Muscle of back (tissue), 11 donors: ENCODE data around the gene SCUBE1. TPM values are rescaled to one million over a fixed set of nuclear protein-coding genes. Genes with fewer than 3 reads are reported as not detected.
A peak's percentile ranks its signal among the peaks of the same experiment; 100 is the strongest.

Experiments used
- DNase-seq, 3 donors: peaks; one replicate each; pipeline versions ENCODE4 v3.0.0 to v3.0.0-alpha.2; 2013
- polyA plus RNA-seq, 10 donors: library from polyadenylated mRNA; unstranded; fragments of 120-200 nt; gene quantifications; one replicate each; pipeline ENCODE4 v1.2.1, GENCODE V29; 2013; ENCODE audit not compliant: insufficient read length in 10 of 10

Gene SCUBE1
- polyA plus RNA-seq, 10 donors: 0.20 to 1.1 (median 0.49) TPM

- no peak for DNase-seq
Measured at GRCh38 chr22:43327157-43327438, 16.1 kb downstream of the SCUBE1 start.

DNA sequence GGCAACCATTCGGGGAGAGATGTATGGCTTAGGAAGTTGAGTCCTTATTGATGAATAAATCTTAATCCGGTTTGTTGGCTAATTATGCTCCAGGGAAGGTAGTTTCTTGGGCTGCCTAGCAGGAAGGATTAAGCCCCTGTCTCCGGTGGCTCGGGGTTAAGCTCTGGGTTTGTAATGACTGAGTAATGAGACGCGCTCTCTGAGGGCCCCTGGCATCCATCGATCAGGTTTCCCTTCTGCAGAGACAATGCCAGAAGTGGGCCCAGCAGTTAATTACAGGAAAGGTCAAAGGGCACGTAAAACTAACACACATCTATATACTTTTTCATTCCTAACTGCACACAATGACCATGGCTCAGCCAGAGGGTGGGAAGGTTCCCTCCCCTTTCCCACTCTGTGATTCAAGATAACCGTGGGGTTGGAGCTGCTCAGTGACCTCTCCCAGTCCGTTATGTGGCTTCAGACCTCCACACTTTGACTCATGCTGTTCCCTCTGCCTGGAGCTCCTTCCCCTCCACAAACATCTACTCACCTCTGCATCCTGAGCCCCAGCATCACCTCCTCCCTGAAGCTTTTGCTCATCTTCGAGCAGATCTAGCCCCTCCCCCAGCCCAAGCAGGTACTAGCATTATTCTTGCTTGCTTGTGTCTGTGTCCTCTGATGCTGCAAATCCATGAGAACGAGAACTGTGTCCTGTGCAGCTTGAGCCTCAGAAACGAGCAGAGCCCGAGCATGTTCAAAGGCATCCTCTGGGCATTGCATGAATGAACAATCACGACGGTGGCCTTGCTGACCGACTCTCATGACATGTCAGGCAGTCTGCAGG lies 16.6 kb downstream of the SCUBE1 start:
- DNase-seq: no peak

DNA sequence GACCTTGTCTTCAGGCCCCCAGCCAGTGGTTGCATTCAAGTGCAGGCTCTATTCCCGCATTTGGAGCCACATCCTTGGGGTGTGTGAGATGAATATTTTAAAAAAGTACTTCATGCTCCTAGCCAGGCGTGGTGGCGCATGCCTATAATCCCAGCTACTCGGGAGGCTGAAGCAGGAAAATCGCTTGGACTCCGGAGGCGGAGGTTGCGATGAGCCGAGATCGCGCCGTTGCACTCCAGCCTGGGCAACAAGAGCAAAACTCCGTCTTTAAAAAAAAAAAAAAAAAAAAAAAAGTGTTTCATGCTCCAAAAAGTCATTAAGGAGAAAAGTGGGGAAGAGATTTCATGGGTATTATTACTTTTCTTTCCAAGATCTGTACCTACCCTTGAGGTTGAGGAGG lies 18.0 kb downstream of the SCUBE1 start:
- DNase-seq: no peak

DNA sequence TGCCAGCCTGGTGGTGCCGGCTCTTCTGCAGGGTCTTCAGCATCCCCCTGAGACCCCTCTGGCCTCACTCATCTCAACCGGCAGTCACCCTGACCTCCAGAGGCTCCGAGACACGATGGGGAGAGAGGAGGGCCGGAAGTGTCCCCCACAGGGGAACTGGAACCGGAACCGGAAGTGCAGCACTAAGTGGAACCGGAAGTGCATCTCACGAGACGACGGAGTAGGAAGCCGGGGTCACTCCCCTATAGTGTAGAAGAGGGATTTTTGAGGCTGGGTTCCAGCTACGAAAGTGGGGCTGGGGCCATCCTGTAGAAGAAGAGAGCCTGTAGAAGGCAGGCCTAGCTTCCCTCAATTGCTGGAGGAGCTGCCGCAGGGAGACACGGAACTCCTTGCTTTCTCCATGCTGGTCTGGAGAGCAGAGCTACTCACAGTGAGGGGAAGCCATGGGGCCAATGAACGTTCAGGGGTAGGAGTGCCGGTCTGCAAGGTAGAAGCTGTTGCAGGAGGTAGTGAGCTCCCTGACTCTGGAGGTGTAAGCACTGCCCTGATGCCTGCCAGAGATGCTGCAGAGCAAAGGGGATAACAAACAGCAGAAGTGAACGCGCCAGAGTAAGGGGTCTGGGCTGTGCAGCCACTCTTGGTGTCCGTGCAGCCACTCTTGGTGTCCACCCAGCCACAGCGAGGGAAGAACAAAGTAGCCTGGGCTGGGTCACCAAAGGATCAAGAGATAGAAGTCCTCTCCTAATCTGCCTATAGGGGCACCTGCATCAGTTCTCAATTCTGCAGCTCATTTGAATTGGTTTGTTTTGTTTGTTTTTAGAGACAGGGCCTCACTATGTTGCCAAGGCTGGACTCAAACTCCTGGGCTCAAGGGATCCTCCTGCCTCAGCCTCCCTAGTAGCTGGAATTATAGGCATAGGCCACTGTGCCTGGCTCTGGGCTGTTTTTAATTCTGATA lies 21.9 kb downstream of the SCUBE1 start:
- no peak for DNase-seq

DNA sequence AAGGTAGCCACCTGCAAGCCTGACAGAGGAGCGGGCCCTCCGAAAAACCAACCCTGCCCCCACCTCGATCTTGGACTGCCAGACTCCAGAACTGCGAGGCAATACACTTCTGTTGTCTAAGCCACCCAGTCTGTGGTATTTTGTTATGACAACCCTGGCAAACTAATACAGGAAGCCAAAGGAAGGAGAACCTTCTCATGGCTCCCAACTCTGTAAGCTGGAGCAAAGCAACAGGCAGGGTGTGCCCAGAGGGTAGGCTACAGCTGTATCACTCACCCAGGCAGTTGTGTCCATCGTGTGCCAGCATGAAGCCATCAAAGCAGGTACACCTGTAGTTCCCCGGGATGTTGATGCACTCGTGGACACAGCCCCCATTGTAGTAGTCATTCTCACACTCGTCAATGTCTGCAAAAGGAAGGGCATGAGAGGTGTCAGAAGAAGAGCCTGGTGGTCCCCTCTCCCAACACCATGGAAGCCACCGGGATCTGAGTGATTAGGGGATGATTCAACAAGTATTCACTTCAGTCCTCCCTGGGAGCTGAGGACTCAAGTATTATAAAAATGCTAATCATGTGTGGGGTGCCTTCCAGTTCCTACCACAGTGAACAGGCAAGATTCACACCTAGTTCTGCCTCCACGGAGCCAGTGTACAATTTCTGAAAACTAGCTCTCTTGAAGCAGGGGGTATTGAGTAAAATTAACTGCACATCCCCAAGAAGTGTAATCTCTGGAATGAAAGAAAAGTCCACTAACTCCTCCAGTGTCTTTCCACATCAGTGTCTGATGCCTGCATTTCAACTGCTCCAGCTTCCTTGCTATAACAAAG lies 23.3 kb downstream of the SCUBE1 start:
- no peak for DNase-seq

- DNase-seq: no peak
Measured at GRCh38 chr22:43317239-43317638, 25.9 kb downstream of the SCUBE1 start.

DNA sequence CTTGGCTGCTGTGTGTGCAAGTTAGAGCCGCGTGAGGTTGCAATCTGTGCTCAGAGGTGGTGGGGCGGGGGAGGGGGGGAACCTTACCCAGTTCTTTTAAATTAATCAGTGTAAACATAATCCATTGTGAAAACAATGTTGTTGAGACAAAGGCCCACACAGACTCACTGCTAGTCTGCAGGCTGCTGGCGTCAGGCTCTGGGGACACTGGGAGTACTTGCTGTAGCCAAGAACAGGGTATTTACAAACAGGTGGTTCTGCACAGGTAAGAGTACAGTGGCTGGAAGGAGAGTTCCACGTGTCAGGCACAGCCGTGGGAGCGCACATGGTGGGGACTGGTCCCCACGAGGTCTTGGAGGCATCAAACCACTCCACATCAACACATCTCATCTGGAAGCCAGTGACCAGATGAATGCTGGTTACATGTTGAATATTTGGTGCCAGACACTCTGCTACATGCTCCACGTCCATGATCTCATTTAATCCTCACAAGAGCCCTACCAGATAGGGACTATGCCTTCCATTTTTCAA lies 27.4 kb downstream of the SCUBE1 start:
- DNase-seq: no peak

- no peak for DNase-seq
Measured at GRCh38 chr22:43314611-43315010, 28.6 kb downstream of the SCUBE1 start.

- DNase-seq: no peak
Measured at GRCh38 chr22:43313890-43314474, 29.2 kb downstream of the SCUBE1 start.

- peak in 2 of 3 donors; percentile 48 to 78 for DNase-seq
Measured at GRCh38 chr22:43313244-43313889, 29.8 kb downstream of the SCUBE1 start.

DNA sequence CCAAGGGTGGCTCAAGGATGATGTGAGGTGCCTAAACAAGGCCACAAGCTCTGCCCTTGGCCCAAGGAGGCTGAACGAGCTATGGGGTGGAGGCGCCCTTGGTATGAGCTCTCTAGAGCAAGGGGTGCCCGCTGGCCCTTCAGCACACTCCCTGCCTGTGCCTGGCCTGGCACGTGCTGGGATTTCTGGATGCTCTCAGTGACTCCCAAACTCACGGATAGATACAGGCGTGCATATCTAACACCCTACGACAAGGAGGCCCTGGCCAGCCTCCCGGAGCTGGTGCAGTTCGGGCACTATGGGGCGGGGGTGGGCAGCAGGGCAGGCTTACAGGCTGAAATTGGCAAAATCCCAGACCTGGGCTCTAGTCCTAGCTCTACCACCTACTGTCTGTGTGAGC lies 30.6 kb downstream of the SCUBE1 start:
- no peak for DNase-seq

GRCh38 chr22:43310798-43311197 lies 32.4 kb downstream of the SCUBE1 start:
- no peak for DNase-seq

DNA sequence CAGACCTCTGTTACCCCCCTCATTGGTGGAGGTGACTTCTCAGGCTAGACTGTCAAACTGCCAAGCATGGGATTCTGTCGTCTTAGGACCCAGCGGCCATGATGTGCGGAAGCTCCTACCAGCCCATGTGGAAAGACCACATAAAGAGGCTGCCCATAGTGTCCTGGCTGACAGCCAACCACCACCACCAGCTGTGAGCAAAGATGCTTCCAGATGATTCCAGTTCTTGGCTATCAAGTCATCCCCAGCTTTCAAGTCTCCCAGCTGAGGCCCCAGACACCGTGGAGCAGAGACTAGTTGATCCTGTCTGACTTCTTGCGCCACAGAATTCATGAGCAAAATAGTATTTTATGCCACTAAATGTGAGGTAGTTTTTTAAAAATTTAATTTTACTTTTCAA lies 32.9 kb downstream of the SCUBE1 start:
- DNase-seq: no peak

DNA sequence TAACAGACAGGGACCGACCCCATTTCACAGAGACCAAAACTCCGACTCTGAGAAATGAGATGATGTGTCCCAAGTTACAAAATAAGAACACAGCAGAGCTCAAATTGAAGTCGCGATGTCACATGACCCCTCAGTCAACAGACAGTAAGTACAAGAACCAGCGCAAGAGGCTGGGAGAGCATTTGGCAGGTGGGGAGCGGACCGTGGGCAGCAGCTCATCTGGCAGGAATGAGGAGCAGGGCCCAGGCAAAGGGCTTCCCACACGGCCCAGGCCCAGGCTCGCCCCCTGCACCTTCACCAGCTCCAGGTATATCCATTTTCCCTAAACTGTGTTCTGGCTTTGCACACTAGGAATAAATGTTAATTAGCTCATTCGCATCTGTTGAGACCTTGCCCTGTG lies 34.3 kb downstream of the SCUBE1 start:
- DNase-seq: no peak

- DNase-seq: peak in 1 of 3 donors; percentile 59
Measured at GRCh38 chr22:43308060-43308830, 34.9 kb downstream of the SCUBE1 start.

GRCh38 chr22:43305806-43306205 lies 37.4 kb downstream of the SCUBE1 start:
- DNase-seq: no peak

GRCh38 chr22:43304831-43305590 lies 38.2 kb downstream of the SCUBE1 start:
- no peak for DNase-seq

GRCh38 chr22:43303751-43304150 lies 39.4 kb downstream of the SCUBE1 start:
- DNase-seq: no peak

DNA sequence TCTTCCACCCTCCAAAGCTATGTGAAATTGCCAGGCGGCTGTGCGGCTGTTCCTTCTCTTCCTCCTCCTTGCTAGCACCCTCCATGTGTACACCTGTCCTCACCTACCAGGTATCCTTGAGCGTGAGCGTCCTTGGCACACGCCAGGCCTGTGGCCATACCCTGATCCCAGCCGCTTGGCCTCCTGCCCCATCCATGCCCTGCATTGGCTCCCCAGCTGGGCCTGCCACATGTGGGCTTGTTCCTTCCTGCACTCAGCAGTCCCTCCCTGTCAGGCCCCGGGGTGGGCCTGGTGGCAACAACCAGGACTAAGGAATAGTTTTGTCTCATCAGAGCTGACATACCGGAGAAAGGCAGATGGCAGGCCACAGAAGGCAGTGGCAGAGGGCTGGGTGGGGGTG lies 40.0 kb downstream of the SCUBE1 start:
- DNase-seq: no peak
